SK-N-SH treated with all-trans-retinoic acid at 6 μM for 48 hours (cell line): ENCODE data around the gene EMID1.

Source experiments
- ARNTL ChIP-seq: fragments of 450-650 bp; formaldehyde crosslinking; IDR thresholded peaks from 2 replicates; pipeline ENCODE4 v1.5.0; 2020; ENCODE audit warnings: low read depth, mild to moderate bottlenecking, moderate library complexity, borderline replicate concordance
- CSDC2 ChIP-seq: fragments of 250-450 bp; sonication (Bioruptor Pico); IDR thresholded peaks from 2 replicates; pipeline ENCODE4 v1.5.0; 2020; ENCODE audit warnings: mild to moderate bottlenecking, moderate library complexity
- ISL1 ChIP-seq: fragments of 250-450 bp; sonication (Bioruptor Pico); IDR thresholded peaks from 2 replicates; pipeline ENCODE4 v2.1.2; 2022; ENCODE audit warnings: mild to moderate bottlenecking, moderate library complexity
- PATZ1 ChIP-seq: fragments of 250-450 bp; sonication (Bioruptor Pico); IDR thresholded peaks from 2 replicates; pipeline ENCODE4 v1.8.0; 2020; ENCODE audit warnings: mild to moderate bottlenecking, moderate library complexity, borderline replicate concordance
- SNAI2 ChIP-seq: fragments of 250-450 bp; sonication (Bioruptor Pico); IDR thresholded peaks from 2 replicates; pipeline ENCODE4 v1.5.0; 2020; ENCODE audit warnings: mild to moderate bottlenecking, moderate library complexity
- TSHZ2 ChIP-seq: fragments of 250-450 bp; sonication (Bioruptor Pico); IDR thresholded peaks from 2 replicates; pipeline ENCODE4 v1.5.0; 2020; ENCODE audit warnings: mild to moderate bottlenecking, moderate library complexity
- ZC3H10 ChIP-seq: fragments of 250-450 bp; sonication (Bioruptor Pico); IDR thresholded peaks from 2 replicates; pipeline ENCODE4 v1.5.1; 2021; ENCODE audit warnings: mild to moderate bottlenecking, moderate library complexity
- ZFP3 ChIP-seq: fragments of 250-450 bp; sonication (Bioruptor Pico); IDR thresholded peaks from 2 replicates; pipeline ENCODE4 v1.5.0; 2020; ENCODE audit warnings: mild to moderate bottlenecking, moderate library complexity
- ZNF565 ChIP-seq: fragments of 450-650 bp; formaldehyde crosslinking; conservative IDR thresholded peaks from 2 replicates; pipeline ENCODE4 v1.5.0; 2020; ENCODE audit warnings: low read depth, mild to moderate bottlenecking, moderate library complexity
- ZNF8 ChIP-seq: fragments of 450-650 bp; formaldehyde crosslinking; IDR thresholded peaks from 2 replicates; pipeline ENCODE4 v1.5.0; 2020; ENCODE audit warnings: mild to moderate bottlenecking, moderate library complexity

- TF ChIP-seq ZFP3 (CRISPR knock-in tag) (no peak), ZNF565 (CRISPR knock-in tag) (no peak), TSHZ2 (CRISPR knock-in tag) (no peak), ZNF8 (no peak), ISL1 (CRISPR knock-in tag) (no peak), PATZ1 (no peak), ZC3H10 (CRISPR knock-in tag) (no peak), SNAI2 (CRISPR knock-in tag) (no peak), CSDC2 (CRISPR knock-in tag) (no peak), ARNTL (no peak)
These were observed 5.8 kb downstream of the EMID1 start for GRCh38 chr22:29211466-29211865.
